Upper lobe of left lung (tissue), 6 donors: Measurements from ENCODE around the gene ZWILCH. TPM values are rescaled to one million over a fixed set of nuclear protein-coding genes. Genes with fewer than 3 reads are reported as not detected.
"Not testable (repeated sequence)": the region's sequence is repeated elsewhere in the genome, so short reads cannot be mapped to it uniquely, and the experiment has no call there.

Experiments
- ATAC-seq, 2 donors: fragments of 200-7000 bp; cut with Tn5 transposase; one replicate each; pipeline ENCODE4 v1.9.1; 2022; ENCODE audit warnings: mild to moderate bottlenecking in 2 of 2, moderate library complexity in 2 of 2; ENCODE audit not compliant: low FRiP score in 2 of 2
- DNase-seq, 2 donors: peaks; one replicate each; pipeline ENCODE4 v3.0.0-alpha.2; 2019 to 2020
- H3K27ac ChIP-seq, 4 donors: fragments of 200-600 bp; sonication (generic); one replicate each; pipeline ENCODE4 v1.5.1; 2016 to 2019
- H3K27me3 ChIP-seq, 4 donors: fragments of 200-600 bp; sonication (generic); one replicate each; pipeline ENCODE4 v1.5.1; 2017 to 2019
- H3K36me3 ChIP-seq, 4 donors: fragments of 200-600 bp; sonication (generic); one replicate each; pipeline ENCODE4 v1.5.1; 2016 to 2019
- H3K4me1 ChIP-seq, 4 donors: fragments of 200-600 bp; sonication (generic); one replicate each; pipeline ENCODE4 v1.5.1; 2018 to 2019
- H3K4me3 ChIP-seq, 4 donors: fragments of 200-600 bp; sonication (generic); one replicate each; pipeline ENCODE4 v1.5.1; 2017 to 2019; ENCODE audit warnings: mild to moderate bottlenecking in 2 of 4, moderate library complexity in 1 of 4
- H3K9me3 ChIP-seq, 4 donors: fragments of 200-600 bp; sonication (generic); one replicate each; pipeline ENCODE4 v1.5.1; 2018 to 2019
- CTCF ChIP-seq, 6 experiments: fragments of 450-650 bp in 4 of 6; fragments of 200-600 bp in 2 of 6; sonication (generic) in 2 of 6; IDR thresholded peaks; one replicate each; pipeline ENCODE4 v1.5.1; 2016 to 2019; ENCODE audit warnings: antibody characterized with exemption in 6 of 6
- EP300 ChIP-seq, 4 donors: sonication (generic); formaldehyde crosslinking; IDR thresholded peaks; one replicate each; pipeline ENCODE4 v1.5.1; 2017; ENCODE audit warnings: antibody characterized with exemption in 4 of 4, control low read depth in 2 of 4
- POLR2A ChIP-seq, 4 donors: fragments of 450-650 bp; IDR thresholded peaks; one replicate each; pipeline ENCODE4 v1.5.1; 2016 to 2017; ENCODE audit warnings: antibody characterized with exemption in 4 of 4, mild to moderate bottlenecking in 2 of 4
- POLR2AphosphoS5 ChIP-seq, 2 donors: sonication (generic); formaldehyde crosslinking; IDR thresholded peaks; one replicate each; pipeline ENCODE4 v1.5.1; 2017; ENCODE audit warnings: antibody characterized with exemption in 2 of 2
- WGBS, 2 donors: methylation state at CpG; one replicate each; pipeline ENCODE4 v1.1.5; 2017 to 2018; 5-methylcytosine and 5-hydroxymethylcytosine counted together
- total RNA-seq, 6 donors: library from RNA; depleted of rRNA in 4 of 6; stranded (reverse); fragments of >200 nt in 4 of 6; gene quantifications; one replicate each; pipeline versions ENCODE4 v1.1.0 to v1.2.1, GENCODE V29; 2016 to 2021
- donor health status: DM: no; HTN: no; CAD: no; lungs with moderate emphysema.
- donor health status: DM: no; HTN: yes; CAD: no; lungs with severe emphysema.

The ZWILCH gene
- total RNA-seq, 6 donors from 2014 or later = 0.33 to 6.3 (median 5.1) TPM

GRCh38 chr15:66462627-66463026, 42.5 kb upstream of the ZWILCH start:
- ATAC-seq (no peak), DNase-seq (no peak)
- Histone ChIP-seq H3K36me3 (peaks cover 0 to 4% (median 0%) of the 10 kb centered on the region in 4 donors), H3K9me3 (no peaks in the 10 kb centered on the region), H3K4me1 (no peaks in the 10 kb centered on the region), H3K27ac (no peak overlapping the region), H3K4me3 (no peak overlapping the region), H3K27me3 (no peaks in the 10 kb centered on the region)
- 71 to 78% methylated on average over 4 of the region's 4 CpGs for WGBS, 2 donors
- TF ChIP-seq POLR2AphosphoS5 (IDR thresholded peaks at IDR 0.05) (no peak), CTCF (IDR thresholded peaks at IDR 0.05) (no peak), POLR2A (IDR thresholded peaks at IDR 0.05) (no peak), EP300 (IDR thresholded peaks at IDR 0.05) (no peak)

GRCh38 chr15:66465294-66465693, 39.8 kb upstream of the ZWILCH start:
- WGBS, 2 donors = 87 to 90% methylated on average over 6 of the region's 6 CpGs
- not testable (repeated sequence) for H3K36me3 ChIP-seq, H3K27me3 ChIP-seq, H3K27ac ChIP-seq, H3K9me3 ChIP-seq, H3K4me1 ChIP-seq, DNase-seq, ATAC-seq, H3K4me3 ChIP-seq

- 96 to 97% methylated on average over 11 of the region's 11 CpGs for WGBS, 2 donors
Observed at GRCh38 chr15:66467162-66468040, 37.7 kb upstream of the ZWILCH start.

GRCh38 chr15:66470825-66471224, 34.3 kb upstream of the ZWILCH start:
- H3K27me3 ChIP-seq, DNase-seq, H3K27ac ChIP-seq, H3K4me3 ChIP-seq, H3K9me3 ChIP-seq, ATAC-seq, H3K36me3 ChIP-seq, H3K4me1 ChIP-seq: not testable (repeated sequence)
- WGBS, 2 donors = 80 to 90% methylated on average over 4 of the region's 4 CpGs

More at GRCh38 chr15:66467162-66468040, 37.7 kb upstream of the ZWILCH start:
- not testable (repeated sequence) for ATAC-seq, H3K9me3 ChIP-seq, H3K36me3 ChIP-seq, H3K27ac ChIP-seq, H3K27me3 ChIP-seq, H3K4me3 ChIP-seq, DNase-seq, H3K4me1 ChIP-seq

- peak overlapping the region in 1 of 4 donors; percentile 32 for H3K27ac ChIP-seq
Observed at GRCh38 chr15:66472176-66472999, 32.7 kb upstream of the ZWILCH start.

More at GRCh38 chr15:66472176-66472999, 32.7 kb upstream of the ZWILCH start:
- Histone ChIP-seq H3K4me1 (no peaks in the 10 kb centered on the region), H3K36me3 (no peaks in the 10 kb centered on the region), H3K27me3 (no peaks in the 10 kb centered on the region), H3K9me3 (no peaks in the 10 kb centered on the region), H3K4me3 (no peak overlapping the region)
- no peak for DNase-seq
- TF ChIP-seq EP300 (IDR thresholded peaks at IDR 0.05) (no peak), POLR2A (IDR thresholded peaks at IDR 0.05) (no peak), POLR2AphosphoS5 (IDR thresholded peaks at IDR 0.05) (no peak), CTCF (IDR thresholded peaks at IDR 0.05) (no peak)
- peak in 1 of 2 donors; percentile 46 for ATAC-seq
- WGBS, 2 donors = 59 to 67% methylated on average over 8 of the region's 8 CpGs
